ENCODE data around the gene HSH2D.

- TF ChIP-seq POLR2AphosphoS5 (IDR thresholded peaks at IDR 0.05; ENCODE audit: low read depth, low read length) (no peak), POLR2A (IDR thresholded peaks at IDR 0.05; ENCODE audit: insufficient read depth in 1 of 2, low read depth in 2 of 2, low read length in 2 of 2) (no peak), DNMT1 (CRISPR knock-in tag; IDR thresholded peaks at IDR 0.05) (no peak), PAXIP1 (CRISPR knock-in tag; conservative IDR thresholded peaks at IDR 0.05) (no peak), ATF6 (CRISPR knock-in tag; conservative IDR thresholded peaks at IDR 0.05) (no peak), ZNF329 (CRISPR knock-in tag; IDR thresholded peaks at IDR 0.05; ENCODE audit: low read depth) (no peak), HOXA5 (CRISPR knock-in tag; IDR thresholded peaks at IDR 0.05) (no peak), FOXK2 (IDR thresholded peaks at IDR 0.05) (no peak), TCF12 (IDR thresholded peaks at IDR 0.05) (no peak), TCF12 (CRISPR knock-in tag; IDR thresholded peaks at IDR 0.05) (no peak), ZNF703 (CRISPR knock-in tag; IDR thresholded peaks at IDR 0.05; ENCODE audit: borderline replicate concordance) (no peak)
- TF ChIP-seq, protein P1, sequence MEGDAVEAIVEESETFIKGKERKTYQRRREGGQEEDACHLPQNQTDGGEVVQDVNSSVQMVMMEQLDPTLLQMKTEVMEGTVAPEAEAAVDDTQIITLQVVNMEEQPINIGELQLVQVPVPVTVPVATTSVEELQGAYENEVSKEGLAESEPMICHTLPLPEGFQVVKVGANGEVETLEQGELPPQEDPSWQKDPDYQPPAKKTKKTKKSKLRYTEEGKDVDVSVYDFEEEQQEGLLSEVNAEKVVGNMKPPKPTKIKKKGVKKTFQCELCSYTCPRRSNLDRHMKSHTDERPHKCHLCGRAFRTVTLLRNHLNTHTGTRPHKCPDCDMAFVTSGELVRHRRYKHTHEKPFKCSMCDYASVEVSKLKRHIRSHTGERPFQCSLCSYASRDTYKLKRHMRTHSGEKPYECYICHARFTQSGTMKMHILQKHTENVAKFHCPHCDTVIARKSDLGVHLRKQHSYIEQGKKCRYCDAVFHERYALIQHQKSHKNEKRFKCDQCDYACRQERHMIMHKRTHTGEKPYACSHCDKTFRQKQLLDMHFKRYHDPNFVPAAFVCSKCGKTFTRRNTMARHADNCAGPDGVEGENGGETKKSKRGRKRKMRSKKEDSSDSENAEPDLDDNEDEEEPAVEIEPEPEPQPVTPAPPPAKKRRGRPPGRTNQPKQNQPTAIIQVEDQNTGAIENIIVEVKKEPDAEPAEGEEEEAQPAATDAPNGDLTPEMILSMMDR (CRISPR knock-in tag; IDR thresholded peaks at IDR 0.05) = no peak
- TF ChIP-seq, protein P2, sequence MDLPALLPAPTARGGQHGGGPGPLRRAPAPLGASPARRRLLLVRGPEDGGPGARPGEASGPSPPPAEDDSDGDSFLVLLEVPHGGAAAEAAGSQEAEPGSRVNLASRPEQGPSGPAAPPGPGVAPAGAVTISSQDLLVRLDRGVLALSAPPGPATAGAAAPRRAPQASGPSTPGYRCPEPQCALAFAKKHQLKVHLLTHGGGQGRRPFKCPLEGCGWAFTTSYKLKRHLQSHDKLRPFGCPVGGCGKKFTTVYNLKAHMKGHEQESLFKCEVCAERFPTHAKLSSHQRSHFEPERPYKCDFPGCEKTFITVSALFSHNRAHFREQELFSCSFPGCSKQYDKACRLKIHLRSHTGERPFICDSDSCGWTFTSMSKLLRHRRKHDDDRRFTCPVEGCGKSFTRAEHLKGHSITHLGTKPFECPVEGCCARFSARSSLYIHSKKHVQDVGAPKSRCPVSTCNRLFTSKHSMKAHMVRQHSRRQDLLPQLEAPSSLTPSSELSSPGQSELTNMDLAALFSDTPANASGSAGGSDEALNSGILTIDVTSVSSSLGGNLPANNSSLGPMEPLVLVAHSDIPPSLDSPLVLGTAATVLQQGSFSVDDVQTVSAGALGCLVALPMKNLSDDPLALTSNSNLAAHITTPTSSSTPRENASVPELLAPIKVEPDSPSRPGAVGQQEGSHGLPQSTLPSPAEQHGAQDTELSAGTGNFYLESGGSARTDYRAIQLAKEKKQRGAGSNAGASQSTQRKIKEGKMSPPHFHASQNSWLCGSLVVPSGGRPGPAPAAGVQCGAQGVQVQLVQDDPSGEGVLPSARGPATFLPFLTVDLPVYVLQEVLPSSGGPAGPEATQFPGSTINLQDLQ (CRISPR knock-in tag; IDR thresholded peaks at IDR 0.05) = no peak
These were observed 59.9 kb downstream of the HSH2D start for GRCh38 chr19:16203256-16204004.
